SU-DHL-6 (cell line): ENCODE results near the gene GEMIN2.
"Not testable (repeated sequence)": the region's sequence is repeated elsewhere in the genome, so short reads cannot be mapped to it uniquely, and the experiment has no call there.

Source experiments
- H2AFZ ChIP-seq: fragments of 200-600 bp; sonication (generic); 2 replicates; pipeline ENCODE4 v1.6.1; 2014; ENCODE audit warnings: low read depth, mild to moderate bottlenecking, moderate library complexity, mixed read lengths, antibody characterized with exemption, low read length; ENCODE audit not compliant: severe bottlenecking
- H3F3A ChIP-seq: fragments of 200-600 bp; shearing (Covaris generic); 2 replicates; pipeline ENCODE4 v1.6.0; 2016; ENCODE audit warnings: antibody characterized with exemption, mild to moderate bottlenecking; ENCODE audit not compliant: insufficient read depth
- H3K27ac ChIP-seq: fragments of 200-600 bp; sonication (generic); 2 replicates; pipeline ENCODE4 v1.5.1; 2016; ENCODE audit warnings: low read depth, mild to moderate bottlenecking, low read length, moderate library complexity, mixed read lengths
- H3K27me3 ChIP-seq: fragments of 200-600 bp; sonication (generic), shearing (Covaris generic); 2 replicates; pipeline ENCODE4 v1.6.0; 2014; ENCODE audit warnings: mild to moderate bottlenecking, low read length
- H3K36me3 ChIP-seq: fragments of 200-600 bp; sonication (generic); 2 replicates; pipeline ENCODE4 v1.6.1; 2014; ENCODE audit warnings: mild to moderate bottlenecking, low read length, mixed read lengths
- H3K4me2 ChIP-seq: fragments of 300-600, 200-600 bp; shearing (Covaris generic), sonication (generic); 2 replicates; pipeline ENCODE4 v1.6.0; 2014; ENCODE audit warnings: low read length, low read depth, mild to moderate bottlenecking; ENCODE audit not compliant: poor library complexity, severe bottlenecking
- H3K4me3 ChIP-seq: fragments of 200-600 bp; sonication (generic); 2 replicates; pipeline ENCODE4 v1.5.1; 2014; ENCODE audit warnings: antibody characterized with exemption, low read length, mild to moderate bottlenecking, mixed read lengths; ENCODE audit not compliant: insufficient read depth, poor library complexity, severe bottlenecking
- H3K79me2 ChIP-seq: fragments of 200-600 bp; sonication (generic); 2 replicates; pipeline ENCODE4 v1.6.1; 2014; ENCODE audit warnings: mild to moderate bottlenecking, low read length, moderate library complexity; ENCODE audit not compliant: insufficient read depth
- H3K9ac ChIP-seq: fragments of 200-600 bp; sonication (generic); 2 replicates; pipeline ENCODE4 v1.7.0; 2014; ENCODE audit warnings: mild to moderate bottlenecking, low read length
- H3K9me2 ChIP-seq: fragments of 200-600 bp; sonication (generic); replicated peaks from 2 replicates; pipeline ENCODE4 v1.6.1; 2014; ENCODE audit warnings: low read length; ENCODE audit not compliant: insufficient read depth
- H3K9me3 ChIP-seq: fragments of 200-600 bp; sonication (generic); 2 replicates; pipeline ENCODE4 v1.6.1; 2014; ENCODE audit warnings: low read length, mixed read lengths; ENCODE audit not compliant: insufficient read depth
- H4K20me1 ChIP-seq: fragments of 200-600 bp; sonication (generic); 2 replicates; pipeline ENCODE4 v1.6.1; 2014; ENCODE audit warnings: low read depth, mild to moderate bottlenecking, antibody characterized with exemption, low read length, moderate library complexity, mixed read lengths
- EZH2phosphoT487 ChIP-seq: fragments of 200-600 bp; sonication (generic), shearing (Covaris generic); conservative IDR thresholded peaks from 2 replicates; pipeline ENCODE4 v1.6.1; 2018; ENCODE audit warnings: mild to moderate bottlenecking, antibody characterized with exemption, low read length, moderate library complexity, mixed read lengths
- TF ChIP-seq, protein P1 (sequence below): fragments of 200-600 bp; sonication (generic); IDR thresholded peaks from one replicate; pipeline ENCODE4 v1.5.1; 2017; ENCODE audit warnings: antibody characterized with exemption, mild to moderate bottlenecking, low read length, moderate library complexity; ENCODE audit not compliant: insufficient read depth, poor library complexity, severe bottlenecking

The GEMIN2 gene

DNA sequence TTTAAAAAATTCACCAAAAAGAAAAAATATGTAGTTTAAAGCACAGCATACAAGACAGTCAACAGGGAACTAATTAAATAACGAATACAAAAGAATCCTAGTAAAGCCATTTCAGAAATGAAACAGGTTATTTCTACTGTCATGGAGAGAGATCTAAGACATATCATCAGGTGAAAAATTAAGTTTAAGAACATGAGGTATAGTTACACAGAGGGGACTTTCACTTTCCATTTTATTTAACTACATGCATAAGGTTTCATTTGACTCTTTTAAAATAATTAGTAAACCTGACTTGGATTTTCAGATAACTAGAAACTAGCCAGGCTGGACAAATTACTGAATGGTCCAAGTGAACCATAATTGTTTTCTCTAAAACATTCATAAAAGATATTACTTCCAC is 22.4 kb upstream of the GEMIN2 start:
- TF ChIP-seq EZH2phosphoT487, result no peak
- TF ChIP-seq, protein P1, sequence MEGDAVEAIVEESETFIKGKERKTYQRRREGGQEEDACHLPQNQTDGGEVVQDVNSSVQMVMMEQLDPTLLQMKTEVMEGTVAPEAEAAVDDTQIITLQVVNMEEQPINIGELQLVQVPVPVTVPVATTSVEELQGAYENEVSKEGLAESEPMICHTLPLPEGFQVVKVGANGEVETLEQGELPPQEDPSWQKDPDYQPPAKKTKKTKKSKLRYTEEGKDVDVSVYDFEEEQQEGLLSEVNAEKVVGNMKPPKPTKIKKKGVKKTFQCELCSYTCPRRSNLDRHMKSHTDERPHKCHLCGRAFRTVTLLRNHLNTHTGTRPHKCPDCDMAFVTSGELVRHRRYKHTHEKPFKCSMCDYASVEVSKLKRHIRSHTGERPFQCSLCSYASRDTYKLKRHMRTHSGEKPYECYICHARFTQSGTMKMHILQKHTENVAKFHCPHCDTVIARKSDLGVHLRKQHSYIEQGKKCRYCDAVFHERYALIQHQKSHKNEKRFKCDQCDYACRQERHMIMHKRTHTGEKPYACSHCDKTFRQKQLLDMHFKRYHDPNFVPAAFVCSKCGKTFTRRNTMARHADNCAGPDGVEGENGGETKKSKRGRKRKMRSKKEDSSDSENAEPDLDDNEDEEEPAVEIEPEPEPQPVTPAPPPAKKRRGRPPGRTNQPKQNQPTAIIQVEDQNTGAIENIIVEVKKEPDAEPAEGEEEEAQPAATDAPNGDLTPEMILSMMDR, result no peak
- H4K20me1 ChIP-seq, result no peaks in the 10 kb centered on the region
- H3K27ac ChIP-seq, result no peak overlapping the region
- H3K27me3 ChIP-seq, result no peaks in the 10 kb centered on the region
- no peak overlapping the region for H3K4me2 ChIP-seq
- no peak overlapping the region for H2AFZ ChIP-seq
- H3K9me2 ChIP-seq, result no peaks in the 10 kb centered on the region
- no peaks in the 10 kb centered on the region; the same call in 1 of the 2 replicates for H3F3A ChIP-seq
- no peak overlapping the region for H3K9ac ChIP-seq
- H3K79me2 ChIP-seq, result no peaks in the 10 kb centered on the region
- H3K36me3 ChIP-seq, result peaks cover 39% of the 10 kb centered on the region
- no peaks in the 10 kb centered on the region for H3K9me3 ChIP-seq
- no peak overlapping the region for H3K4me3 ChIP-seq

DNA sequence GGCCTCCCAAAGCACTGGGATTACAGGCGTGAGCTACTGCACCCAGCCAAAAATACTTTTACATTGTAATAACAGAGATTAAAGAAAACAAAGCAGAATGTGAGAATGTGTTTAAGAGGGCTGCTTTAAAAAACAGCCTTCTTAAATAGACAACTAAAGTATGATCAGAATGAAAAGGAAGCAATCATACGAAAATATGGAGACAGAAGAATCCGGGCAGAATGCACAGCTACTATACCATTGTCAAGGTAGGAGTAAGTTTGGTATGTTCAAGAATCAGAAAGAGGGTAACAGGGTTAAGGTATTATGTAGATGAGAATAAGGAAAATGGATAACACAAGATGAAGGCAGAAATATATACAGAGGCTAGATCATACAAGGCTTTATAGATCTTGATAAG is 19.6 kb upstream of the GEMIN2 start:
- Histone ChIP-seq H3K9me3 (no peaks in the 10 kb centered on the region), H3K27me3 (no peaks in the 10 kb centered on the region), H2AFZ (no peak overlapping the region), H3K79me2 (peaks cover 19% of the 10 kb centered on the region), H3K4me2 (no peak overlapping the region), H4K20me1 (no peaks in the 10 kb centered on the region), H3K4me3 (no peak overlapping the region), H3K9ac (no peak overlapping the region), H3K36me3 (peaks cover 27% of the 10 kb centered on the region), H3K9me2 (no peaks in the 10 kb centered on the region), H3K27ac (no peak overlapping the region), H3F3A (no peaks in the 10 kb centered on the region)
- TF ChIP-seq, protein P1, result no peak
- TF ChIP-seq EZH2phosphoT487, result no peak

DNA sequence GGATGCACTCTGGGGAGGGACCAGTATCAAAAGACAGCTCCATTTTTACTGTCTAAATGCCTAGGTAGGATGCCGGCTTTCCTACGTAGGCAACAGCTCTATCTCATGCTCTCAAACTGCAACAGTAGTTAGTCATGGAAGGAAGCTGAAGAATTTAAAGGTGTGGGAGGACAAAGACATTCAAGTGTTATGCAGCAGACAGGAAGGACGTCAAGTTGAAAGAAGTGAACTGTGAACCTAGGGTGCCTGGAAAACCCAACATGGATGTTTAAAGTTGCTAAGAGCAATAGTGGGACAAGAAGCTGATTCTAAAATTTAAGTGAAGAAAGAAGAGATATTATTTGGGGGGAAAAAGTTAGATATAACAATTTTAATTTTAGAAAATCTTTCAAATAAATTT is 17.0 kb upstream of the GEMIN2 start:
- TF ChIP-seq, protein P1, result no peak
- no peak for TF ChIP-seq EZH2phosphoT487
- H3K9me2 ChIP-seq, result no peaks in the 10 kb centered on the region
- H3K27me3 ChIP-seq, result no peaks in the 10 kb centered on the region
- peaks cover 6% of the 10 kb centered on the region; the same call in 1 of the 2 replicates for H3F3A ChIP-seq
- no peak overlapping the region for H3K9ac ChIP-seq
- no peak overlapping the region for H3K4me2 ChIP-seq
- no peaks in the 10 kb centered on the region for H3K9me3 ChIP-seq
- H2AFZ ChIP-seq, result no peak overlapping the region
- no peak overlapping the region; the same call in 1 of the 2 replicates for H3K27ac ChIP-seq
- H3K36me3 ChIP-seq, result peaks cover 13% of the 10 kb centered on the region
- no peaks in the 10 kb centered on the region for H4K20me1 ChIP-seq
- H3K79me2 ChIP-seq, result peaks cover 39% of the 10 kb centered on the region
- H3K4me3 ChIP-seq, result no peak overlapping the region

DNA sequence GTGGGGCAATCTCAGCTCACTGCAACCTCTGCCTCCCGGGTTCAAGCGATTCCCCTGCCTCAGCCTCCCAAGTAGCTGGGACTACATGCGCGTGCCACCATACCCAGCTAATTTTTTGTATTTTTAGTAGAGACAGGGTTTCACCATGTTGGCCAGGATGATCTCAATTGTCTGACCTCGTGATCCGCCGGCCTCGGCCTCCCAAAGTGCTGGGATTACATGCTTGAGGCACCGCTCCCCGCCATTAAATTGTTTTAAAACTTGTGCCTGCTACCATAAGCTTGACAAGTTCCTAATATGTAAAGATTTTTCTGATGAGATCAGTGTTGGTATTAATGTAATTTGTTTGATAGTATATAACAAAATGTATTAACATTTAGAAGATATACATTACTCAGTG is 14.9 kb upstream of the GEMIN2 start:
- H3K9me3 ChIP-seq, H2AFZ ChIP-seq, H3K9ac ChIP-seq, H3K4me3 ChIP-seq, H3K9me2 ChIP-seq, H3K36me3 ChIP-seq, H4K20me1 ChIP-seq, H3F3A ChIP-seq, H3K27me3 ChIP-seq, H3K27ac ChIP-seq, H3K4me2 ChIP-seq: not testable (repeated sequence)
- H3K79me2 ChIP-seq, result peaks cover 56% of the 10 kb centered on the region
